Renal pelvis (tissue), 12 donors: Measurements from ENCODE around the gene CIPC. TPM values are rescaled to one million over a fixed set of nuclear protein-coding genes. Genes with fewer than 3 reads are reported as not detected.
A peak's percentile ranks its signal among the peaks of the same experiment; 100 is the strongest.

Experiments used
- DNase-seq: peaks from one replicate; pipeline ENCODE4 v3.0.0-alpha.2; 2013
- long read RNA-seq, 16 experiments: transcript quantifications; one replicate each; lab custom pipeline, GENCODE V29; 2026
- polyA plus RNA-seq, 3 donors: library from polyadenylated mRNA; unstranded; fragments of 120-200 nt; gene quantifications; one replicate each; pipeline ENCODE4 v1.2.1, GENCODE V29; 2013; ENCODE audit not compliant: insufficient read length in 3 of 3

CIPC gene
- polyA plus RNA-seq = 10 to 100 TPM; 19.6 to 26.7 (median 24.5) TPM
- long read RNA-seq, donor 1, full-length matches to known transcripts = 6 of 6 reads
- long read RNA-seq, donor 1, partial matches to known transcripts = 0 of 6 reads
- long read RNA-seq, donor 1, other reads (novel, unspliced or antisense) = 0 of 6 reads
- long read RNA-seq, donor 2, full-length matches to known transcripts = 7 of 7 reads
- long read RNA-seq, donor 2, partial matches to known transcripts = 0 of 7 reads
- long read RNA-seq, donor 2, other reads (novel, unspliced or antisense) = 0 of 7 reads
- long read RNA-seq, donor 3, full-length matches to known transcripts = 4 of 4 reads
- long read RNA-seq, donor 3, partial matches to known transcripts = 0 of 4 reads
- long read RNA-seq, donor 3, other reads (novel, unspliced or antisense) = 0 of 4 reads
- long read RNA-seq, donor 4, full-length matches to known transcripts = 2 of 2 reads
- long read RNA-seq, donor 4, partial matches to known transcripts = 0 of 2 reads
- long read RNA-seq, donor 4, other reads (novel, unspliced or antisense) = 0 of 2 reads
- long read RNA-seq, donor 5, full-length matches to known transcripts = 3 of 3 reads
- long read RNA-seq, donor 5, partial matches to known transcripts = 0 of 3 reads
- long read RNA-seq, donor 5, other reads (novel, unspliced or antisense) = 0 of 3 reads
- long read RNA-seq, donor 6, full-length matches to known transcripts = 10 of 10 reads
- long read RNA-seq, donor 6, partial matches to known transcripts = 0 of 10 reads
- long read RNA-seq, donor 6, other reads (novel, unspliced or antisense) = 0 of 10 reads
- long read RNA-seq, donor 7, full-length matches to known transcripts = 15 of 15 reads
- long read RNA-seq, donor 7, partial matches to known transcripts = 0 of 15 reads
- long read RNA-seq, donor 7, other reads (novel, unspliced or antisense) = 0 of 15 reads
- long read RNA-seq, donor 8, full-length matches to known transcripts = 5 of 5 reads
- long read RNA-seq, donor 8, partial matches to known transcripts = 0 of 5 reads
- long read RNA-seq, donor 8, other reads (novel, unspliced or antisense) = 0 of 5 reads
- long read RNA-seq, donor 9, full-length matches to known transcripts = 5 of 5 reads
- long read RNA-seq, donor 9, partial matches to known transcripts = 0 of 5 reads
- long read RNA-seq, donor 9, other reads (novel, unspliced or antisense) = 0 of 5 reads
- long read RNA-seq, donor 10, full-length matches to known transcripts = 8 of 8 reads
- long read RNA-seq, donor 10, partial matches to known transcripts = 0 of 8 reads
- long read RNA-seq, donor 10, other reads (novel, unspliced or antisense) = 0 of 8 reads
- long read RNA-seq, donor 11, full-length matches to known transcripts = 7 of 7 reads
- long read RNA-seq, donor 11, partial matches to known transcripts = 0 of 7 reads
- long read RNA-seq, donor 11, other reads (novel, unspliced or antisense) = 0 of 7 reads
- long read RNA-seq, donor 12, full-length matches to known transcripts = 13 of 13 reads
- long read RNA-seq, donor 12, partial matches to known transcripts = 0 of 13 reads
- long read RNA-seq, donor 12, other reads (novel, unspliced or antisense) = 0 of 13 reads
- long read RNA-seq, donor 13, full-length matches to known transcripts = 5 of 5 reads
- long read RNA-seq, donor 13, partial matches to known transcripts = 0 of 5 reads
- long read RNA-seq, donor 13, other reads (novel, unspliced or antisense) = 0 of 5 reads
- long read RNA-seq, donor 14 = 0 reads
- long read RNA-seq, donor 15 = 0 reads
- long read RNA-seq, donor 16, full-length matches to known transcripts = 6 of 6 reads
- long read RNA-seq, donor 16, partial matches to known transcripts = 0 of 6 reads
- long read RNA-seq, donor 16, other reads (novel, unspliced or antisense) = 0 of 6 reads

GRCh38 chr14:77097700-77098528 lies at the start of gene CIPC:
CIPC (plus strand) TSS chr14:77098258; CDS start chr14:77105709, 7,451 bp downstream.
- DNase-seq = peak; percentile 99

- DNase-seq = no peak
These were observed 46.9 kb upstream of the CIPC start for GRCh38 chr14:77051116-77051515.

- DNase-seq = no peak
These were observed 45.6 kb upstream of the CIPC start for GRCh38 chr14:77052281-77053044.

- no peak for DNase-seq
These were observed 44.8 kb upstream of the CIPC start for GRCh38 chr14:77053046-77053841.

GRCh38 chr14:77055306-77055705 lies 42.8 kb upstream of the CIPC start:
- no peak for DNase-seq

- no peak for DNase-seq
These were observed 42.1 kb upstream of the CIPC start for GRCh38 chr14:77055981-77056380.

- DNase-seq = no peak
These were observed 39.9 kb upstream of the CIPC start for GRCh38 chr14:77058117-77058516.

GRCh38 chr14:77058785-77059184 lies 39.3 kb upstream of the CIPC start:
- no peak for DNase-seq

GRCh38 chr14:77059276-77059915 lies 38.7 kb upstream of the CIPC start:
- DNase-seq = peak; percentile 64

- no peak for DNase-seq
These were observed 36.3 kb upstream of the CIPC start for GRCh38 chr14:77061630-77062257.

GRCh38 chr14:77062261-77062660 lies 35.8 kb upstream of the CIPC start:
- no peak for DNase-seq

- no peak for DNase-seq
These were observed 34.4 kb upstream of the CIPC start for GRCh38 chr14:77063571-77064171.

- no peak for DNase-seq
These were observed 33.4 kb upstream of the CIPC start for GRCh38 chr14:77064521-77065178.

GRCh38 chr14:77065851-77066577 lies 32.0 kb upstream of the CIPC start:
- no peak for DNase-seq

GRCh38 chr14:77066578-77067172 lies 31.4 kb upstream of the CIPC start:
- no peak for DNase-seq
